Skin epidermis (tissue), 12 donors: ENCODE measurements around the gene ANKRD44.

Experiments used
- H3K27ac ChIP-seq, 21 experiments: fragments of 200-600 bp; sonication (generic) in 11 of 21; one replicate each; pipeline ENCODE4 v1.5.0; 2020; ENCODE audit warnings: mild to moderate bottlenecking in 3 of 21, inconsistent platforms in 2 of 21, moderate library complexity in 2 of 21
- H3K4me3 ChIP-seq, 7 experiments: fragments of 200-600 bp; sonication (generic) in 2 of 7; one replicate each; pipeline ENCODE4 v1.5.0; 2020; ENCODE audit warnings: inconsistent platforms in 2 of 7, mild to moderate bottlenecking in 2 of 7, moderate library complexity in 1 of 7

ANKRD44 gene

GRCh38 chr2:197200051-197200761, 110.4 kb downstream of the ANKRD44 start:
- H3K4me3 ChIP-seq, result no peak overlapping the region
- H3K27ac ChIP-seq, result peak overlapping the region in 14 of 21 experiments; percentile 2 to 93 (median 41)

DNA sequence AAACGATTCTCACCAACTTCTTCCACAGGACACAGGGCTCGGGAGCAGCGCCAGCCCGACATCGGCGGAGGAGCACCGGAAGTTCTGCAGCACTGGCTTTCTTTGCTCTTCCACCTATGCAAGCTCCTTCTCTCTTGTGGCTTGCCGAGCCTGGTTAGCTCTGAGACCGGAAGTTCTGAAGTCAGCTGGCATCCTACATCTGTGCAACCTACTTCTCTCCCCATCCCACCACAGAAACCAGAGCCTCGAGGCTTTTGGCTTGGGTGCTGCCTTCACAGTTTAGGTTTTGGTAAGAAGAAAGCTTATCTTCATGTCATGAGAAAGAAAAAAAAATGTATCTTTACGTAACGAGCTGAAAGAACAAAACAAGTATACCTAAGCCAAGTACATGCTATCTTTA, 111.7 kb downstream of the ANKRD44 start:
- H3K4me3 ChIP-seq, result peak overlapping the region in 1 of 7 experiments; percentile 21
- peak overlapping the region in 13 of 21 experiments; percentile 13 to 93 (median 65) for H3K27ac ChIP-seq

- peak overlapping the region in 14 of 21 experiments; percentile 4 to 93 (median 64) for H3K27ac ChIP-seq
- no peak overlapping the region for H3K4me3 ChIP-seq
Observed at GRCh38 chr2:197197895-197198311, 112.7 kb downstream of the ANKRD44 start.

GRCh38 chr2:197196541-197197180, 113.9 kb downstream of the ANKRD44 start:
- no peak overlapping the region for H3K4me3 ChIP-seq
- H3K27ac ChIP-seq, result peak overlapping the region in 6 of 21 experiments; percentile 6 to 93 (median 61)

GRCh38 chr2:197195518-197195917, 115.1 kb downstream of the ANKRD44 start:
- peak overlapping the region in 7 of 21 experiments; percentile 15 to 93 (median 46) for H3K27ac ChIP-seq

GRCh38 chr2:197191940-197192322, 118.6 kb downstream of the ANKRD44 start:
- H3K4me3 ChIP-seq, result no peak overlapping the region
- H3K27ac ChIP-seq, result peak overlapping the region in 2 of 21 experiments; percentile 14 to 39

More at GRCh38 chr2:197195518-197195917, 115.1 kb downstream of the ANKRD44 start:
- no peak overlapping the region for H3K4me3 ChIP-seq

DNA sequence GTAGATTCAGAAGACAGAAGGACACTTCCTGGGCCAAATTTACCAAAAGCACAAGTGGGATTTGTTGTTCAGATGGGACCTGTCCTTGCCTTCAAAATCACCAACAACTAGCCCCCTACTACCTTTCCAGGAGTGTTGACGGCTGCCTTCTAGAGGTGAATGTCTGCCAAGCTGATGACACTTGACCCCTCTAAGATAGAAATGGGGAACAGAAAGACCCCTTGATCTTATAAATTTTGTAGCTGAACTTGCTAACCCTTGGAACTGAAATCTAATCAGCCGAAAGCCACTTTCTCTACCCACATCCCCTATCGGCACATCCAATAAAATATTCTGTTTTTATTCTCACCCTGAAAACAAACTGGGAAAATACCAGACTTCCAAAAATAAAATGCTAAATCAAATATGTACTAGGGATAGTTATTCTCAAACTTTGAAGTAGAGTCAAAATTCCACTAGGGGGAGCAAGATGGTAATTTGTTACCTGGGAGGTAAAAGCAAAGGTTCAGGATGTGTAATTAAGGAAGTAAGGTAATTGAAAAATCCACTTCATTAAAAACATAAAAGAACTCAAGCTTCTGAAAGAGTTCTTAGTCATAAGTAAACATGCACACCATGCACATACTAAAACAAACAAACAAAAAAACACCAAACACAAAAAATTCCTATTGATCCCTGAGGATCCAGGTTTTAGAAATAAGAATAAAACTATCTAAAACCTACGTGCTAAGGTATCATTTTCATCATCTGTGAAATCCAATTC, 119.2 kb downstream of the ANKRD44 start:
- H3K27ac ChIP-seq, result peak overlapping the region in 2 of 21 experiments; percentile 14 to 39
- H3K4me3 ChIP-seq, result no peak overlapping the region

GRCh38 chr2:197190100-197190432, 120.5 kb downstream of the ANKRD44 start:
- H3K4me3 ChIP-seq, result no peak overlapping the region
- no peak overlapping the region for H3K27ac ChIP-seq

DNA sequence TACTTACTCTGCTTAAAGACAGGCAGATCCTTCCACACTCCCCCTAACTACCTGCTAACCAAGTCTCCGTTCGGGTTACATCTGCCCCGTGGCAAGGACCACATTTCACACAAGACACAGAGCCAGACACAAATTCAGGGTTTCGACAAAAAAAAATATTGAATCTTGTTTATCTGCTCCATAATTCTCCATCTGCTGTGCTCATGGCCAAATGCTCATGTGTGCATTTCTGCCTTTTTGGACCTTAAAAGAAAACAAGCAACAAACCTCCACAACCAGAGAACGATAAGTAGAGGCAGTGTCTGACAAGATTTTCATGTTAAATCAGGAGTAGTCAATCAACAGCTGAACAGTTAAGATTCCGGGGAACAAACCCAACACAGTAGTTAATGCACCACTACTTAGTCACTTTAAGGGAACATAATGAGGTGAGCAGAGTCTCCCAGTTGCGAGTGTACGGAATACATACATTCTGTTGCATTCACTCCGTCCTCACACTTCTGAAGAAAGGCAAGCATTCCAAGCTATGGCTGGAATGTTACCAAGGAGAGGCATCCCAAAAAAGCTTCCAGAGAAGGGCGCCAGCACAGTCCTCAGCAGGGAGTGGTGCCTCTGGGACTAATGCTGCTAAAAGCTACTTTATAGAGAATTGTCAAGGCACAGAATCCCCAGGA, 121.0 kb downstream of the ANKRD44 start:
- no peak overlapping the region for H3K4me3 ChIP-seq
- H3K27ac ChIP-seq, result no peak overlapping the region

DNA sequence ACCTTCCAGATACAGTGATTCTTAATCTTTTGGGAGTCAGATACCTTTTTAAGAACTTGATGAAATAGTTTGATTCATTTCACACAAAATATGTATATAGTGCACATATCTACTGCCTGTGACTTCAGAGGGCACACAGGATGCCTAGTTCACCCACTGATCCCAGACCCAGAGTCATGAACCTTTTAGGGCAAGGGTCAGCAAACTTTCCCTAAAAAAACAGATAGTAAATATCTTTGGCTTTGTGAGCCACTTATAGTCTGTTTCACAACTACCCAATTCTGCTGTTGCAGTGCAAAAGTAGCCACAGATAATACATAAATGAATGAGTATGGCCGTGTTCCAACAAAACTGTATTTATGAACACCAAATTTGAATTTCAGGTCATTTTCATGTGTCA, 124.9 kb downstream of the ANKRD44 start:
- Histone ChIP-seq H3K4me3 (no peak overlapping the region), H3K27ac (no peak overlapping the region)

DNA sequence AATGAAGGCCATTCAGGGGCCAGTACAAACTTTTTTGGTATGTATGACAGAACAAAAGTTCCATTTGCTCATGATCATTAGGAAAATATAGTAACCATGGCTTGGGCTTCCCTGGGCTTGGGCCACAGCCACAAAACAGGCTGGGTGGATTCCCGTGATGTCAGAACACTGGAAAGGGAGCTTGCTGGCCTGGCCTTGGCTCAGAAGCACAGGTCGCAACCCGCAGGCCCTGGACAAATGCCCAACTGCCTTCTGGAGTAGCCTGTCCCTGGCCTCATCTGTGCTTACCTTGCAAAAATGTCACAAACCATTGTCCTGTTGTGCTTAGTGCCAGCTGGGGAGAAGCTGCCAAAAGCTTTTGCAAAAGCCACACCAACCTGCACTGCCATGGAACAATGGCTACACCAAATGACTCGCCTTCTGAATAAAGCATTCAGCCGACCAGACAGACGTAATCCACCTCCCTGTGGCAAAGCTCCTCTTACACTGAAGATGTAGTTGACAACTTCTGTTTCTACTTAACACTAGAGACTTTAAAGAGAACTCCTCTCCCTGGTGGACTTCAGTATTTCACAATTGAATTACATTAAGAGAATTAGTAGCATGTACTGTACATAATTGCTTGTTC, 125.5 kb downstream of the ANKRD44 start:
- Histone ChIP-seq H3K4me3 (no peak overlapping the region), H3K27ac (no peak overlapping the region)

GRCh38 chr2:197183355-197183754, 127.2 kb downstream of the ANKRD44 start:
- Histone ChIP-seq H3K27ac (no peak overlapping the region), H3K4me3 (no peak overlapping the region)

DNA sequence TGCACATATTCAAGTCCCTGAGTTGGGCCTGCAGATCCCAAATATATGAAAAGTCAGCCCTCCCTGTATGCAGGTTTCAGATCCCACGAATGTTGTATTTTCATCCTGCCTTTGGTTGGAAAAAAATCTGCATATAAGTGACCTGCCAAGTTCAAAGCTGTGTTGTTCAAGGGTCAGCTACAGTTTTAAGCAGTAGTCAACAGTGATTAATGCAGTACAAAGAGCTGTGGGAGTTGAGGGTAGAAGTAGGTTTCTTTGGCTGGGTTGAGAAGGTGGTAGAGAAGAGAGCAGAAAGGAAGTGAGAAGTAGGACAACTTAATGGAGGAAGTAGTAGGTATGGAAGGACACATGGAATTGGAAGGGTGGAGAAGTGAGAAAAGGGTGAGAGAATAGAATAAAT, 127.9 kb downstream of the ANKRD44 start:
- Histone ChIP-seq H3K27ac (no peak overlapping the region), H3K4me3 (no peak overlapping the region)

DNA sequence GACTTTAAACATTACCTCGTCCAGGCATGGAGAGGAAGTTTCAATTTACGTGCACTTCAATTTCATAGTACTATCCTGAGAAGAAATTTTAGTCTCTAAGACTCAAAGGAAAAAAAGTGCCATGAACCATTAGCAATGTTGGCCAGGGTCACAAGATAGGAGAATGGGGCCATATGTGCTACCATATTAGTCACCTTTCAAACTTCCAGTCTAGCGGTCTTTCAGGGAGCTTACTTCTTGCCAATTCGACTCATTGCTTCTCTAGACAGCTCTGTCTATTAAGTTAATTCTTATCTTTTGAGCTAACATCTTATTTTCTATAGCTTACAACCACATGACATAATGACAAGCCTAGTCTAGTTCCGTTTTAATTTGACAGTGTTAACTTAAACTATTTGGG, 129.1 kb downstream of the ANKRD44 start:
- H3K27ac ChIP-seq, result no peak overlapping the region
- no peak overlapping the region for H3K4me3 ChIP-seq

DNA sequence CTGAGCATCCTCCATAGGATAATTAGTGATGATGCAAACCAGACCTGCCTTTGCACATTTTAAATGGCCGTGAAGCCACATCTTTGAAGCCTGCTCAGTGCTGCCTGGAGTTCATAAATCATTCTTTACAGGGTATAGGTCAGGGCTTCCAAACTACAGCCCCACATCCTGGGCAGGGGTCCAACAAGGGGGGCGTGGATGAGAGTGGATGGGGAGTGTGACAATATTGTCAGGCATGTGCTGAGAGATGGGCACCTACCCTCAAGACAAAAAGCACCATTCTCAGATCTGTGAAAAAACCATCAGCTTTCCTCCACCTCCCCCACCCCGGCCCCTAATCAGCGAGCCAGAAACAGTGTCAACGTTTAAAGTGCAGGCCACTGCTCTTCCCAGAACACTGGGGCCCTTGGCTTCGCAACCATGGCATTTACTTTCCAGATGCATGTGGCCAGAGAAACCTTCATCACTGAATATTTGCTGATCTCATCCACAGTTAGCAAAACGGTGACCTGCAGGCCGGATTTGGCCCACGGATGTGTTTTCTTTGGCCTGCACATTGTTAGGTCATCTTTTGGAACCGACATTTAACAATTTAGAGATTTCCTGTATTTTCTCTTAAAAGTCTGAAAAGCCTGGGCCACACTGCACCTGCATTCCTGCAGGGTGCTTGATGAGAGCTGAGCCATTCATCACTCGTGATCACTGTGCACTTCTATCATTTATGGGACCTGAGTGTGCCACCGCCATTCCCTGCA, 130.7 kb downstream of the ANKRD44 start:
- H3K27ac ChIP-seq, result no peak overlapping the region
- H3K4me3 ChIP-seq, result no peak overlapping the region

DNA sequence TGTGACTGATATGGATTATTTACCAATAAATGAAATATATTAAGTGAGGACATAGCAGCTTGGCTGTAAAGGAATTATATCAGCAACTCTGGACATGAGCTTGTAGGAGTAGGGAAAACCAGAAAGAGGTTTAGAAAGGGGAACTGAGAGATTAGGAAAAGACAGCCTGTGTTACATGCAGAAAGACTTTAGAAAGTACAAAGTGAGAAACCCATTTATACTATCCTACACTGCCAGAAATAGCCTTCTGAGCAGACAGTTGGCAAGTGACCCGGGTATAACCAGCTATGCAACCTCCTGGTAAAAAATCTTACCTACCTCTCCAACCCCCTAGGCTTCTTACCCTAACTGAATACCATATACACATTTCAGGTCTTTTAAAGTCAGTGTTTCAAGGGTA, 134.1 kb downstream of the ANKRD44 start:
- no peak overlapping the region for H3K27ac ChIP-seq
- H3K4me3 ChIP-seq, result no peak overlapping the region

DNA sequence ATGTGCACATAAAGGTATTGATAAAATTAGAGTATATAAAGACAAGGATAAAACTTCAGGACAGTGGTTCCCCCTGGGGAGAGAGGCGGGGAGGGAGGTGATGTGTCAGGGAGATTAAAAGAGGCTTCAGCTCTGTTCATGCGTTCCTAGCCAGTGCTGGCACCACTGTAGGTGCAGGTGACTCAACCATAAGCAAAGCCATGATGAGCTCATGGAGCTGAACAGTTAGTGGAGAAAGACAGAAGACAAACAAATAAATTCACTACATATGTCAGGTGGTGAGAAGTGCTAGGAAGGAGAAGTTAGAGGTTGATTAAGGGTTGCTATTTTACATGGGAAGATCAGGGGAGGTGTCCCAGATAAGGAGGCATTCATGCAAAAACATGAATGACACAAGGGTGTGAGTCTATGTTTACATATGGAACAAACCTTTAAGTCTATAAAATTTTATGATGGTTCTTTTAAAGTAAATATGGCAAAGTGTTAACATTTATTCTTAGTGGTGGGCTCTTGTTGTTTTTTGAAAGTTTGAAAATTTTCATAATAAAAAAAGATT, 136.0 kb downstream of the ANKRD44 start:
- H3K4me3 ChIP-seq, result no peak overlapping the region
- no peak overlapping the region for H3K27ac ChIP-seq

GRCh38 chr2:197171582-197171981, 139.0 kb downstream of the ANKRD44 start:
- Histone ChIP-seq H3K27ac (no peak overlapping the region), H3K4me3 (no peak overlapping the region)

GRCh38 chr2:197170208-197170607, 140.4 kb downstream of the ANKRD44 start:
- Histone ChIP-seq H3K4me3 (no peak overlapping the region), H3K27ac (no peak overlapping the region)
